GM19328 (cell line): Measurements from ENCODE around the gene NPM1.
A peak's percentile ranks its signal among the peaks of the same experiment; 100 is the strongest.
"Not testable (repeated sequence)": the region's sequence is repeated elsewhere in the genome, so short reads cannot be mapped to it uniquely, and the experiment has no call there.

Source experiments
- ATAC-seq: cut with Tn5 transposase; IDR thresholded peaks from one replicate; pipeline ENCODE4 v1.9.1; 2021; ENCODE audit warnings: mild to moderate bottlenecking, moderate library complexity; ENCODE audit not compliant: unreplicated experiment

NPM1 gene

GRCh38 chr5:171384999-171385398, 2.6 kb upstream of the NPM1 start:
- ATAC-seq: not testable (repeated sequence)

DNA sequence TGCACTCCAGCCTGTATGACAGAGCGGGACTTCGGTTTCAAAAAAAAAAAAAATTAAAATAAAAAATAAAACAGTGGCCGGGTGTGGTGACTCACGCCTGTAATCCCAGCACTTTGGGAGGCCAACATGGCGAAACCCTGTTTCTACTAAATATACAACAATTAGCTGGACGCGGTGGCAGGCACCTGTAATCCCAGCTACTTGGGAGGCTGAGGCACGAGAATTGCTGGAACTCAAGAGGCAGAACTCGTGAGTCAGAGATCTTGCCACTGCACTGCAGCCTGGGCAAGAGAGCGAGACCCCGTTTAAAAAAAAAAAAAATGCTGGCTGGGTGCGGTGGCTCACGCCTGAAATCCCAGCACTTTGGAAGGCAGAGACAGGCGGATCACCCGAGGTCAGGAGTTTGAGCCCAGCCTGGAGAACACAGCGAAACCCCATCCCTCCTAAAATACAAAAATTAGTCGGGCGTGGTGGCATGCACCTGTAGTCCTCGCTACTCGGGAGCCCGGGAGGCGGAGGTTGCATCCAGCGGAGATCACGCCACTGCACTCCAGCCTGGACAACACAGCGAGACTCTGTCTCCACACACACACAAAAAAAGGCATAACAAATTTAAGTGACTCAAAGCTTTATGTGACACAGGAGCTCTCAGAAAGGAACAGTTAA, 1.5 kb upstream of the NPM1 start:
- no peak for ATAC-seq

GRCh38 chr5:171386861-171387344, 746 bp upstream of the NPM1 start:
- no peak for ATAC-seq

DNA sequence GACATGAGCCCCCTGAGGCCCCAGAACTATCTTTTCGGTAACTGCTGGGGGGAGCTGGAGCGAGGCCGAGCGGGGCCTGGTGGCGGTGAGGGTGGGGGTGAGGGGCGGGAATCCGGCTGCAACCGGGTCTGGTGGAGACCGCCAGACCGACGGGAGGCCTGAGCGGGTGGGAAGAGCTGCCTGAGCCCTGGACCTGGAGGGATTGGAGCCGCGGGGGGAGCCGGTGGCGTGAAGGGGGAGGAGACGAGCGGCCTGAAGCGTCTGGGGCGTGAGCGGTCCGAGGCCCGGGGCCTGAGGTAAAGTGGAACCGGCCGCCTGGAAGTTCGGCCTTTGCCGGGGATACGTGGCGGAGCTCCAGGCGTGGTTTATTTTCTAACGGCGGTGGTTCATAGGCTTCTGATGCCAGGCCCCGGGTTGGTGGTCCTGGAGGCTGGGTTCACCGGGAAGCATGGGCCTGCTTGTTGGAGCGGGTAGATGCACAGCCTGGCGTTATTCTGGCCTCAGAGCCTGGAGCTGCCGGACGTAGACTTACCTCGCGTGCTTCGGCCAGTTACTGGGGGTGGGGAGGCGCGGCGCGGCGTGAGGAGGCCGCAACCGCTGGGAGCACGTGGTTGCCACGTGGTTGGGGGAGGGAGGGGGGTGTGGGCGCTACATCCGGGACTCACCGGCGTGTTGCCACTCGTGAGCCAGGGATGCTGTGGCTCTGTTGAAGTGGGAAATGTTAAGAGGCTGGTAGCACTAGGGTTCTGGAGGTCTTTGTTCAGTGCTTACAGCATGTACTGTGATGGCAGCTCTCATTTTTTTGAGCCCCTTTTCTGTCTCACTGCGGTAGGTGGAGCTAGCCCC, 544 bp downstream of the NPM1 start:
- ATAC-seq: peak; percentile 39

DNA sequence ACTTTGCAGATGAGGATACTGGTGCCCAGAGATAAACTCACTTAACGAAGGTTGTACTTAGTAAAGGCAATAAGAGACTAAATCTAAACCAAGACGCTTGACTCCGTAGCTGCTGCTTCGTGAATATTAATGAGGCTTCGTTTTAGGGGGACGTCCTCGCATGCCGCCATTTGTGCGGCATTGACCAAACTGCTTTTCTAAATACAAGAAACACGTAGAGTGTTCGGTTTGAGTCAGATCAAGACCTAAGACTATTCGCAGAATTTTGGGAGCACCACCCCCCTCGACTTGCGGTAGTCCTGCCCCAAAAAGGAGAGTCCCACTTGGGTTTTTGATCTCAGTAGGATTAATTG, 1.1 kb downstream of the NPM1 start:
- no peak for ATAC-seq

- ATAC-seq: no peak
Measured at GRCh38 chr5:171390883-171391677, 3.4 kb downstream of the NPM1 start.

GRCh38 chr5:171391996-171392577, 4.4 kb downstream of the NPM1 start:
- ATAC-seq: no peak

DNA sequence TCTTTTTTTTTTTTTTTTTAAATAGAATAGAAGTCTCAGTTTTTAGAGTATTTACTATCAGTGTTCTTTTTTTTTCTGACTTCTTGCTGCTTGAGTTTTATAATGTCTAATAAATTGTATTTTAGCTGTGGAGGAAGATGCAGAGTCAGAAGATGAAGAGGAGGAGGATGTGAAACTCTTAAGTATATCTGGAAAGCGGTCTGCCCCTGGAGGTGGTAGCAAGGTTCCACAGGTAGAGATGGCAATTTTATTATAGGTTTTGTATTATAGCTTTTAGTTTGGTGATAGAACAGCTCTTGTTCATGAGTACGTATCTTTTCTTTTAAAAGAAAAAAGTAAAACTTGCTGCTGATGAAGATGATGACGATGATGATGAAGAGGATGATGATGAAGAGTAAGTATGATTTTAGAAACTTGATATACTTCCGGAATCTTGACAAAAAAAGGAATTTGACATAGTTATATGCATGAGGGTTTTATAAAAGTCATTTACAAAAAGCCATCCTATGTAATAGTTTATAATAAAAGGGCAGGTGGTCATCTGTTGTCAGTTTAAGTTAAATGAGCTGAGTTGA, 5.0 kb downstream of the NPM1 start:
- ATAC-seq: no peak

- no peak for ATAC-seq
Measured at GRCh38 chr5:171395042-171395441, 7.4 kb downstream of the NPM1 start.

DNA sequence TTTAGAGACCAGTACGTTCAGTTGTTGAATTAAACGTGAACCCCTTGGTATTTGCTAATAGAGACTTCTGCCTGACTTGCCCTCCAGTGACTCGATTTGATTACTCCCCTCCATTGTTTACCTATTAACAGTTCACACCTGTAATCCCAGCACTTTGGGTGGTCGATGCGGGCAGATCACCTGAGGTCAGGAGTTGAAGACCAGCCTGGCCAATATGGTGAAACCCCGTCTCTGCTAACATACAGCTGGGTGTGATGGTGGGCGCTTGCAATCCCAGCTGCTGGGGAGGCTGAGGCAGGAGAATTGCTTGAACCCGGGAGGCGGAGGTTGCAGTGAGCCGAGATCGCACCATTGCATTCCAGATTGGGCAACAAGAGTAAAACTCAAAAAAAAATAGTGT, 8.9 kb downstream of the NPM1 start:
- ATAC-seq: not testable (repeated sequence)

DNA sequence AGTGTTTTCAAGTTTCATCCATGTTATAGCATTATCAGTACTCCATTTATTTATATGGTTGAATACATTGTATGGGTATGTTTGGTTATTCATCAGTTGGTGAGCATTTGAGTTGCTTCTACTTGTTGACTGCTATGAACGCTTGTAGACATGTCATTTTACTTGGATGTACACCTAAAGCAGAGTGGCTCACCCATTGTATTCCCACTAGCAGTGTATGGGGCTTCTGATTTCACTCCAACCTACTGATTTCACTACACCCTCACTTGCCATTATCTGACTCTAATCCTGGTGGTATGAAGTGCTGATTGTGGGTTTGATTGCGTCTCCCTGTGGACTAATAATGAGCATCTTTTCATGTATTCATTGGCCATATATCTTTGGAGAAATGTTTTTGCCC, 9.5 kb downstream of the NPM1 start:
- ATAC-seq: no peak

DNA sequence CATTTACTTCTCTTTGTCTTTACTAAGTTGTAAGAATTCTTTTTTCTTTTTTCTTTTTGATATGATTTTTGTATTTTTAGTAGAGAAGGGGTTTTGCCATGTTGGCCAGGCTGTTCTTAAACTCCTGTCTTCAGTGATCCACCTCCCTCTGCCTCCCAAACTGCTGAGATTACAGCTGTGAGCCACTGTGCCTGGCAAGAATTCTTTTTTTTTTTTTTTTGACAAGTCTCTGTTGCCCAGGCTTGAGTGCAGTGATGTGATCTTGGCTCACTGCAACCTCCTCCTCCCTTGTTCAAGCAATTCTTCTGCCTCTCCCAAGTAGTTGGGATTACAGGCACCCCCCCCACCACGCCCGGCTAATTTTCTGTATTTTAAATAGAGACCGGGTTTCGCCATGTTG, 9.9 kb downstream of the NPM1 start:
- no peak for ATAC-seq

GRCh38 chr5:171398660-171399059, 11.0 kb downstream of the NPM1 start:
- ATAC-seq: not testable (repeated sequence)

GRCh38 chr5:171400169-171400568, 12.5 kb downstream of the NPM1 start:
- no peak for ATAC-seq

GRCh38 chr5:171401167-171401947, 13.7 kb downstream of the NPM1 start:
- no peak for ATAC-seq

DNA sequence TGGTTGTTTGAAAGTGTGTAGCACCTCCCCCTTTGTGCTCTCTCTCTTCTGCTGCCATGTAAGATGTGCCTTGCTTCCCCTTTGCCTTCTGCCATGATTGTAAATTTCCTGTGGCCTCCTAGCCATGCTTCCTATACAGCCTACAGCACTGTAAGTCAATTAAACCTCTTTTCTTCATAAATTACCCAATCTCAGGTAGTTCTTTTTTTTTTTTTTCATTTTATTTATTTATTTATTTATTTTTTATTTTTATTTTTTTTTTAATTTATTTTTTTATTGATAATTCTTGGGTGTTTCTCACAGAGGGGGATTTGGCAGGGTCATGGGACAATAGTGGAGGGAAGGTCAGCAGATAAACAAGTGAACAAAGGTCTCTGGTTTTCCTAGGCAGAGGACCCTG, 15.1 kb downstream of the NPM1 start:
- not testable (repeated sequence) for ATAC-seq

DNA sequence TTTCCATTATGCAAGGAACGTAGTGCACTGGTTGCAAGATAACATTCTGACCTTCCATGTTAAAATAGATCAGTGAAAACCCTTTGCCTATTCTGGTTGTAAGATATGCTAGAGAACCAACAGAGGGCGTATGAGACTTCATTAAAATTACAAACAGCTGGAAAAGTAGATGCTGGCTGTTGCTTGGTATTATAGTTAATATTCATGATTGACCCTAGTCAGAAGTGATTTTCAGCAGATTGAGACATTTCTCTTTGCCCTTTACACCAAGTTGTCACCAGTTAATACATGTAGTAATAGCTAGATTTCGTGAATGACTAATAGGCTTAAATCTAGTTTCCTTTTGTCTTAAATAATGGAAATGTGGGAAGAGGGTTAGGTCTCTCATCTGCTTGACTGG, 18.0 kb downstream of the NPM1 start:
- no peak for ATAC-seq

DNA sequence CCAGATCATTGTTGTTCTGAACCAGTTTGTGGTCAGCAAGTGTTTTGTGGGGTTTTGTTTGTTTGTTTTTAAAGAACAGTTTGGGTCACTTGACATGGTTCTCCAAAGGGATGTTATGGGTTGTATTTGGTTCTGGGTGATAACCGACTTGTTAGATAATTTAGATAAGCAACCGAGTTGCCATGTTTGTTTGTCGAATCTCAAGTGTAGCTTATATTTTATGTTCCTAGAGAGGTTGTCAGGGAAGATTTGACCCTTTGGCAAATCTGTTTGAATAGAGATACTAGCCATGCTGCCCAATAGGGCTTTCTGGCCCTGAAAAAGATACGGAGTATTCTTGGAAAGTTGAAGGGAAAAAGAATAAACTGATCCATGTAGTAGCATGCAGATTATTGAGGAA, 19.6 kb downstream of the NPM1 start:
- ATAC-seq: no peak

- no peak for ATAC-seq
Measured at GRCh38 chr5:171409164-171410136, 21.8 kb downstream of the NPM1 start.
